Tibial artery (tissue), 4 donors: ENCODE results near the gene CPD.

Experiments
- DNase-seq, 2 donors: peaks; one replicate each; pipeline ENCODE4 v3.0.0-alpha.2; 2019
- H3K27ac ChIP-seq, 2 donors: fragments of 200-600 bp; sonication (generic) in 1 of 2; 1 replicate in 1 of 2; 2 replicates in 1 of 2; pipeline ENCODE4 v1.5.1; 2018 to 2019; ENCODE audit warnings: mild to moderate bottlenecking in 1 of 2
- H3K27me3 ChIP-seq, 2 donors: fragments of 200-600 bp; sonication (generic) in 1 of 2; one replicate each; pipeline versions ENCODE4 v1.5.1 to v1.6.0; 2016 to 2019
- H3K36me3 ChIP-seq, 3 donors: fragments of 200-600 bp; sonication (generic) in 2 of 3; one replicate each; pipeline ENCODE4 v1.5.1; 2016 to 2019; ENCODE audit warnings: mild to moderate bottlenecking in 2 of 3
- H3K4me1 ChIP-seq, 4 donors: fragments of 200-600 bp; sonication (generic) in 2 of 4; 1 replicate in 3 of 4; 2 replicates in 1 of 4; pipeline ENCODE4 v1.5.1; 2016 to 2019
- H3K4me3 ChIP-seq, 2 donors: fragments of 200-600 bp; sonication (generic) in 1 of 2; 1 replicate in 1 of 2; 2 replicates in 1 of 2; pipeline ENCODE4 v1.5.1; 2018 to 2019; ENCODE audit warnings: mild to moderate bottlenecking in 2 of 2
- H3K9me3 ChIP-seq, 3 donors: fragments of 200-600 bp; sonication (generic) in 1 of 3; one replicate each; pipeline ENCODE4 v1.5.1; 2016 to 2019
- CTCF ChIP-seq, 2 experiments: fragments of 200-600 bp in 1 of 2; fragments of 450-650 bp in 1 of 2; IDR thresholded peaks; one replicate each; pipeline ENCODE4 v1.5.1; 2017 to 2019; ENCODE audit warnings: antibody characterized with exemption in 2 of 2, mild to moderate bottlenecking in 1 of 2, moderate library complexity in 1 of 2
- intact Hi-C: fragments of 100-400 bp; cut with DNase I; formaldehyde crosslinking; loops from one replicate; pipeline ENCODE4 v1.15.0; 2023; ENCODE audit warnings: low total_unique reads

Gene CPD

GRCh38 chr17:30381340-30381659 lies 2.6 kb downstream of the CPD start:
- no peaks in the 10 kb centered on the region for H3K9me3 ChIP-seq
- H3K27me3 ChIP-seq: no peaks in the 10 kb centered on the region
- no peak for DNase-seq
- peaks cover 0 to 42% (median 18%) of the 10 kb centered on the region in 4 donors for H3K4me1 ChIP-seq
- intact Hi-C loops: no loop called here
- H3K36me3 ChIP-seq: peaks cover 8 to 11% (median 11%) of the 10 kb centered on the region in 3 donors
- no peak overlapping the region for H3K27ac ChIP-seq
- peak overlapping the region; percentile 78 to 80 for H3K4me3 ChIP-seq
- TF ChIP-seq CTCF (IDR thresholded peaks at IDR 0.05): no peak

GRCh38 chr17:30382345-30382744 lies 3.6 kb downstream of the CPD start:
- Histone ChIP-seq H3K4me1 (peaks cover 0 to 42% (median 18%) of the 10 kb centered on the region in 4 donors), H3K27ac (no peak overlapping the region), H3K36me3 (peaks cover 11 to 21% (median 17%) of the 10 kb centered on the region in 3 donors), H3K4me3 (no peak overlapping the region), H3K9me3 (no peaks in the 10 kb centered on the region), H3K27me3 (no peaks in the 10 kb centered on the region)
- no peak for TF ChIP-seq CTCF (IDR thresholded peaks at IDR 0.05)
- no peak for DNase-seq
- intact Hi-C loops: no loop called here

GRCh38 chr17:30388321-30389179 lies 9.8 kb downstream of the CPD start:
- intact Hi-C loops: no loop called here
- TF ChIP-seq CTCF (IDR thresholded peaks at IDR 0.05): no peak

GRCh38 chr17:30389756-30390300 lies 11.1 kb downstream of the CPD start:
- Histone ChIP-seq H3K27me3 (no peaks in the 10 kb centered on the region), H3K27ac (no peak overlapping the region), H3K9me3 (no peaks in the 10 kb centered on the region), H3K4me1 (peaks cover 0 to 5% (median 0%) of the 10 kb centered on the region in 4 donors), H3K4me3 (no peak overlapping the region), H3K36me3 (peaks cover 11 to 53% (median 46%) of the 10 kb centered on the region in 3 donors)
- intact Hi-C loops: no loop called here
- TF ChIP-seq CTCF (IDR thresholded peaks at IDR 0.05): no peak
- DNase-seq: no peak

More at GRCh38 chr17:30388321-30389179, 9.8 kb downstream of the CPD start:
- Histone ChIP-seq H3K27me3 (no peaks in the 10 kb centered on the region), H3K4me3 (no peak overlapping the region), H3K9me3 (no peaks in the 10 kb centered on the region), H3K36me3 (peaks cover 11 to 53% (median 46%) of the 10 kb centered on the region in 3 donors), H3K4me1 (peaks cover 0 to 2% (median 0%) of the 10 kb centered on the region in 4 donors), H3K27ac (no peak overlapping the region)
- no peak for DNase-seq

GRCh38 chr17:30391534-30391933 lies 12.8 kb downstream of the CPD start:
- H3K9me3 ChIP-seq: no peaks in the 10 kb centered on the region
- no peak overlapping the region for H3K4me3 ChIP-seq
- TF ChIP-seq CTCF (IDR thresholded peaks at IDR 0.05): no peak
- no peak overlapping the region for H3K27ac ChIP-seq
- no peaks in the 10 kb centered on the region for H3K27me3 ChIP-seq
- H3K4me1 ChIP-seq: peaks cover 0 to 5% (median 0%) of the 10 kb centered on the region in 4 donors
- peaks cover 0 to 39% (median 35%) of the 10 kb centered on the region in 3 donors for H3K36me3 ChIP-seq
- intact Hi-C loops: no loop called here
- DNase-seq: no peak
